ENCODE results near the gene ZNF18. TPM values are rescaled to one million over a fixed set of nuclear protein-coding genes. Genes with fewer than 3 reads are reported as not detected.
"Not testable (repeated sequence)": the region's sequence is repeated elsewhere in the genome, so short reads cannot be mapped to it uniquely, and the experiment has no call there.

The ZNF18 gene
- total RNA-seq, 4 donors from 2014 or later = 4.7 to 10.5 (median 7.5) TPM

GRCh38 chr17:11948789-11949188 lies 48.5 kb downstream of the ZNF18 start:
- Histone ChIP-seq H3K27ac (peak overlapping the region; percentile 76 to 87 (median 82)), H3K4me3 (peak overlapping the region in 3 of 4 donors; percentile 6 to 45 (median 20)), H3K27me3 (no peaks in the 10 kb centered on the region), H3K36me3 (peaks cover 0 to 8% (median 0%) of the 10 kb centered on the region in 3 donors), H3K9me3 (peaks cover 0 to 10% (median under 1%) of the 10 kb centered on the region in 3 donors), H3K4me1 (peaks cover 0 to 57% (median 6%) of the 10 kb centered on the region in 3 donors)
- intact Hi-C loops (cut with DNase I) = no loop called here
- 0 to 36% methylated on average over 1 to 5 of the region's 6 CpGs for WGBS, 2 donors
- DNase-seq = no peak
- TF ChIP-seq CTCF (IDR thresholded peaks at IDR 0.05) (no peak), POLR2A (IDR thresholded peaks at IDR 0.05) (no peak)

GRCh38 chr17:11944587-11944986 lies 52.7 kb downstream of the ZNF18 start:
- H3K4me3 ChIP-seq = no peak overlapping the region
- peaks cover 0 to 45% (median 6%) of the 10 kb centered on the region in 3 donors for H3K4me1 ChIP-seq
- no peaks in the 10 kb centered on the region for H3K9me3 ChIP-seq
- no peaks in the 10 kb centered on the region for H3K27me3 ChIP-seq
- intact Hi-C loops (cut with DNase I) = no loop called here
- H3K27ac ChIP-seq = peak overlapping the region; percentile 85 to 92 (median 88)
- 13 to 43% methylated on average over 2 to 3 of the region's 3 CpGs for WGBS, 2 donors
- no peaks in the 10 kb centered on the region for H3K36me3 ChIP-seq
- DNase-seq = no peak
- TF ChIP-seq POLR2A (IDR thresholded peaks at IDR 0.05) (no peak), CTCF (IDR thresholded peaks at IDR 0.05) (no peak)

- no peak for DNase-seq
- 33 to 49% methylated on average over 6 to 7 of the region's 7 CpGs for WGBS, 2 donors
- peak overlapping the region; percentile 85 to 92 (median 88) for H3K27ac ChIP-seq
- H3K4me3 ChIP-seq = no peak overlapping the region
- no peak for TF ChIP-seq POLR2A (IDR thresholded peaks at IDR 0.05)
- TF ChIP-seq CTCF (IDR thresholded peaks at IDR 0.05) = no peak
- peaks cover 0 to 38% (median 6%) of the 10 kb centered on the region in 3 donors for H3K4me1 ChIP-seq
- no peaks in the 10 kb centered on the region for H3K27me3 ChIP-seq
- H3K36me3 ChIP-seq = no peaks in the 10 kb centered on the region
- H3K9me3 ChIP-seq = no peaks in the 10 kb centered on the region
- intact Hi-C loops (cut with DNase I) = no loop called here
Measured at GRCh38 chr17:11943759-11944347, 53.4 kb downstream of the ZNF18 start.

GRCh38 chr17:11943086-11943485 lies 54.2 kb downstream of the ZNF18 start:
- intact Hi-C loops (cut with DNase I) = not testable (repeated sequence)

GRCh38 chr17:11940904-11941303 lies 56.4 kb downstream of the ZNF18 start:
- 84 to 85% methylated on average over 2 of the region's 2 CpGs for WGBS, 2 donors
- no peaks in the 10 kb centered on the region for H3K36me3 ChIP-seq

More at GRCh38 chr17:11943086-11943485, 54.2 kb downstream of the ZNF18 start:
- Histone ChIP-seq H3K4me1 (peaks cover 0 to 30% (median 6%) of the 10 kb centered on the region in 3 donors), H3K27ac (peak overlapping the region; percentile 66 to 92 (median 88))
- DNase-seq, H3K36me3 ChIP-seq, H3K9me3 ChIP-seq, H3K27me3 ChIP-seq, H3K4me3 ChIP-seq: not testable (repeated sequence)
- 81 to 85% methylated on average over 5 to 9 of the region's 11 CpGs for WGBS, 2 donors

More at GRCh38 chr17:11940904-11941303, 56.4 kb downstream of the ZNF18 start:
- DNase-seq = no peak
- Histone ChIP-seq H3K27me3 (no peaks in the 10 kb centered on the region), H3K4me1 (peaks cover 0 to 27% (median 6%) of the 10 kb centered on the region in 3 donors), H3K27ac (no peak overlapping the region), H3K4me3 (no peak overlapping the region), H3K9me3 (no peaks in the 10 kb centered on the region)
- intact Hi-C loops (cut with DNase I) = no loop called here
- TF ChIP-seq CTCF (IDR thresholded peaks at IDR 0.05) (no peak), POLR2A (IDR thresholded peaks at IDR 0.05) (no peak)

Data from esophagus squamous epithelium (tissue), 5 donors.